HepG2 (cell line): Measurements from ENCODE around the gene ARL4D. TPM values are rescaled to one million over a fixed set of nuclear protein-coding genes. Genes with fewer than 3 reads are reported as not detected.

Source experiments
- ARHGAP35 ChIP-seq: sonication (generic); formaldehyde crosslinking; IDR thresholded peaks from 2 replicates; pipeline ENCODE4 v1.9.0; 2022; ENCODE audit warnings: mild to moderate bottlenecking, inconsistent platforms, moderate library complexity, missing genetic modification reagents, borderline replicate concordance
- KDM2A ChIP-seq: sonication (generic); formaldehyde crosslinking; IDR thresholded peaks from 2 replicates; pipeline ENCODE4 v1.4.0; 2020; ENCODE audit warnings: low read depth, missing genetic modification reagents, borderline replicate concordance
- MAFF ChIP-seq: IDR thresholded peaks from 2 replicates; pipeline ENCODE4 v1.6.1; 2011; ENCODE audit warnings: low read depth, low read length, improper control_type of control experiment
- MIER2 ChIP-seq: IDR thresholded peaks from 2 replicates; pipeline ENCODE4 v1.6.1; 2016; ENCODE audit warnings: missing biosample characterization, missing genetic modification reagents
- NBN ChIP-seq: fragments of 450-650 bp; conservative IDR thresholded peaks from 2 replicates; pipeline ENCODE4 v1.6.1; 2017
- NCOA2 ChIP-seq: sonication (generic); formaldehyde crosslinking; IDR thresholded peaks from 2 replicates; pipeline ENCODE4 v1.8.0; 2022; ENCODE audit warnings: inconsistent platforms
- NFE2L2 ChIP-seq: fragments of 150-350 bp; IDR thresholded peaks from 2 replicates; pipeline ENCODE4 v1.6.1; 2014; ENCODE audit warnings: low read length
- SAFB2 ChIP-seq: sonication (generic); formaldehyde crosslinking; IDR thresholded peaks from 2 replicates; pipeline ENCODE4 v1.5.1; 2020; ENCODE audit warnings: missing genetic modification reagents, low read depth, mild to moderate bottlenecking, borderline replicate concordance
- SMARCE1 ChIP-seq: fragments of 450-650 bp; IDR thresholded peaks from 2 replicates; pipeline ENCODE4 v1.6.1; 2017; ENCODE audit warnings: borderline replicate concordance
- ZBTB3 ChIP-seq: sonication (generic); formaldehyde crosslinking; IDR thresholded peaks from 2 replicates; pipeline ENCODE4 v1.4.0; 2020; ENCODE audit warnings: low read depth, mild to moderate bottlenecking, moderate library complexity, missing genetic modification reagents, borderline replicate concordance
- ZNF260 ChIP-seq: sonication (generic); formaldehyde crosslinking; IDR thresholded peaks from 2 replicates; pipeline ENCODE4 v1.4.0; 2020; ENCODE audit warnings: missing genetic modification reagents, low read depth, mild to moderate bottlenecking, borderline replicate concordance
- ZNF34 ChIP-seq: sonication (generic); formaldehyde crosslinking; IDR thresholded peaks from 2 replicates; pipeline ENCODE4 v1.4.0; 2020; ENCODE audit warnings: mild to moderate bottlenecking, missing genetic modification reagents, borderline replicate concordance
- ZNF367 ChIP-seq: sonication (generic); formaldehyde crosslinking; IDR thresholded peaks from 2 replicates; pipeline ENCODE4 v1.4.0; 2020; ENCODE audit warnings: missing genetic modification reagents, borderline replicate concordance
- ZNF510 ChIP-seq: sonication (generic); formaldehyde crosslinking; IDR thresholded peaks from 2 replicates; pipeline ENCODE4 v1.4.0; 2020; ENCODE audit warnings: low read depth, mild to moderate bottlenecking, missing genetic modification reagents
- ZNF549 ChIP-seq: sonication (generic); formaldehyde crosslinking; IDR thresholded peaks from 2 replicates; pipeline ENCODE4 v1.5.0; 2020; ENCODE audit warnings: missing genetic modification reagents
- ZNF569 ChIP-seq: sonication (generic); formaldehyde crosslinking; IDR thresholded peaks from 2 replicates; pipeline ENCODE4 v1.5.0; 2020; ENCODE audit warnings: mild to moderate bottlenecking, missing genetic modification reagents, moderate library complexity, borderline replicate concordance
- ZNF644 ChIP-seq: IDR thresholded peaks from 2 replicates; pipeline ENCODE4 v1.6.1; 2016; ENCODE audit warnings: low read depth
- ZNF713 ChIP-seq: sonication (generic); formaldehyde crosslinking; IDR thresholded peaks from 2 replicates; pipeline ENCODE4 v1.4.0; 2020; ENCODE audit warnings: mild to moderate bottlenecking, missing genetic modification reagents
- ZNF850 ChIP-seq: sonication (generic); formaldehyde crosslinking; conservative IDR thresholded peaks from 2 replicates; pipeline ENCODE4 v1.9.0; 2021; ENCODE audit warnings: mild to moderate bottlenecking, missing genetic modification reagents
- ZZZ3 ChIP-seq: sonication (generic); formaldehyde crosslinking; IDR thresholded peaks from 2 replicates; pipeline ENCODE4 v1.4.0; 2020; ENCODE audit warnings: missing genetic modification reagents, mild to moderate bottlenecking, borderline replicate concordance
- polyA plus RNA-seq, 8 experiments: library from polyadenylated mRNA; depleted of rRNA in 3 of 8; stranded (reverse) in 7 of 8; unstranded in 1 of 8; fragments of >200 nt; fragmentation: Illumina TruSeq in 4 of 8; extraction: Trizol in 4 of 8; gene quantifications; 2 replicates each; pipeline versions ENCODE4 v1.2.1 to v1.2.3, GENCODE V29; 2011 to 2016; ENCODE audit warnings: low read depth in 4 of 8, missing spikeins in 1 of 8, mixed read lengths in 1 of 8; ENCODE audit not compliant: insufficient read depth in 1 of 8
- total RNA-seq, 5 experiments: library from RNA; depleted of rRNA; stranded (reverse); fragments of >200 nt; fragmentation: Illumina TruSeq; extraction: Trizol; gene quantifications; 2 replicates each; pipeline ENCODE4 v1.2.3, GENCODE V29; 2016; ENCODE audit warnings: low read depth in 1 of 5
- TF ChIP-seq, protein P1 (sequence below): sonication (generic); formaldehyde crosslinking; IDR thresholded peaks from 2 replicates; pipeline ENCODE4 v1.5.0; 2020; ENCODE audit warnings: mild to moderate bottlenecking, missing genetic modification reagents, borderline replicate concordance
- TF ChIP-seq, protein P2 (sequence below): sonication (generic); formaldehyde crosslinking; IDR thresholded peaks from 2 replicates; pipeline ENCODE4 v1.4.0; 2020; ENCODE audit warnings: missing genetic modification reagents
- TF ChIP-seq, protein P3 (sequence below): sonication (generic); formaldehyde crosslinking; IDR thresholded peaks from 2 replicates; pipeline ENCODE4 v1.5.0; 2020; ENCODE audit warnings: mild to moderate bottlenecking, missing genetic modification reagents
- TF ChIP-seq, protein P4 (sequence below): IDR thresholded peaks from 2 replicates; pipeline ENCODE4 v1.6.1; 2016; ENCODE audit warnings: low read depth, control low read depth

The ARL4D gene
- total and polyA plus RNA-seq, 2 of the 13 experiments (the other 11 are each of a cell fraction or from before 2014, with no cell fraction given), result 9.0 to 25.9 TPM

DNA sequence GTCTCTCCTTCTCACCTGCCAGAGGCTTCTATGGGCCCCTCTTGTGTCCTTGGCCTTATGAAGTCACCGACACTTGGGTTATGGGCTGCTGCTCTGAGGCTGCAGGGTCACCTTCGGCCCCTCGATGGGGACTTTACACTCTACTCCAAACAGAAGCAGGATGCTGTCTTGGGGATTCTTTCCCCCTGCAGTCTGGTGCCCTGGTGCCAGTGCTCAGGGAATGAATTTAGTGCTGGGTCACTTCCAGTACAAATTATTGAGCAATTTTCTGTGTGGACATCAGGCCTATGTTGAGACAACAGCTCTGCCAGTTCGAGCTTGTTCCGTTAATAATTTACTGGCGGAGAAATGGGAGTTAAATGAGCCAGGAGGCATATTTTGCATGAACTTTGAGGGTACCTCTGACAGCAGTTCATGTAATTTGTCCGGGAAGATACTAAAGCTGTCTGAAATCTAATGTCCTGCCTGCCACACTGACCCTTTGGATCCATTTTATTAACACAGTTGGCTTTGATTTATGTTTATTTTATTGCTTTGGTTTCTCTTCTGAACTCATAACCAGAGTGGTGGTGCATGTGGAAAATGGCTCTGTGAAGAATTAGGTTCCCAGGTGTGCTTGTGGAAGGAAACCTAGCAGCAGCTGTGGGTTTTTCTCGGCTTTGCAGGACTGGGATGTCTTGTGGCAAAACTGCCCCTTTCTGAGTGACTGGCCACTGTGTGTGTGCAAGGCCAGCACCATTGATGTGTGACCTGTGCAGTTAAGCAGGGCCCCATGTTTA lies 50.9 kb downstream of the ARL4D start (continued):
- TF ChIP-seq ZNF850, result no peak
- peak; percentile 96 for TF ChIP-seq NCOA2 (CRISPR knock-in tag)
- TF ChIP-seq, protein P1, sequence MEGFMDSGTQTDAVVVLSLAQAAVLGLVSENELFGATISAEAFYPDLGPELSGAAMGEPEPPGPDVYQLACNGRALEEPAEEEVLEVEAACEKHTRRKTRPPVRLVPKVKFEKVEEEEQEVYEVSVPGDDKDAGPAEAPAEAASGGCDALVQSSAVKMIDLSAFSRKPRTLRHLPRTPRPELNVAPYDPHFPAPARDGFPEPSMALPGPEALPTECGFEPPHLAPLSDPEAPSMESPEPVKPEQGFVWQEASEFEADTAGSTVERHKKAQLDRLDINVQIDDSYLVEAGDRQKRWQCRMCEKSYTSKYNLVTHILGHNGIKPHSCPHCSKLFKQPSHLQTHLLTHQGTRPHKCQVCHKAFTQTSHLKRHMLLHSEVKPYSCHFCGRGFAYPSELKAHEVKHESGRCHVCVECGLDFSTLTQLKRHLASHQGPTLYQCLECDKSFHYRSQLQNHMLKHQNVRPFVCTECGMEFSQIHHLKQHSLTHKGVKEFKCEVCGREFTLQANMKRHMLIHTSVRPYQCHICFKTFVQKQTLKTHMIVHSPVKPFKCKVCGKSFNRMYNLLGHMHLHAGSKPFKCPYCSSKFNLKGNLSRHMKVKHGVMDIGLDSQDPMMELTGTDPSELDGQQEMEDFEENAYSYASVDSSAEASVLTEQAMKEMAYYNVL (CRISPR knock-in tag), result peak; percentile 89
- TF ChIP-seq SMARCE1, result no peak
- TF ChIP-seq NBN, result no peak
- peak; percentile 80 for TF ChIP-seq NFE2L2
- no peak for TF ChIP-seq SAFB2 (CRISPR knock-in tag)
- no peak for TF ChIP-seq ZZZ3
- TF ChIP-seq, protein P2, sequence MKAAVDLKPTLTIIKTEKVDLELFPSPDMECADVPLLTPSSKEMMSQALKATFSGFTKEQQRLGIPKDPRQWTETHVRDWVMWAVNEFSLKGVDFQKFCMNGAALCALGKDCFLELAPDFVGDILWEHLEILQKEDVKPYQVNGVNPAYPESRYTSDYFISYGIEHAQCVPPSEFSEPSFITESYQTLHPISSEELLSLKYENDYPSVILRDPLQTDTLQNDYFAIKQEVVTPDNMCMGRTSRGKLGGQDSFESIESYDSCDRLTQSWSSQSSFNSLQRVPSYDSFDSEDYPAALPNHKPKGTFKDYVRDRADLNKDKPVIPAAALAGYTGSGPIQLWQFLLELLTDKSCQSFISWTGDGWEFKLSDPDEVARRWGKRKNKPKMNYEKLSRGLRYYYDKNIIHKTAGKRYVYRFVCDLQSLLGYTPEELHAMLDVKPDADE (CRISPR knock-in tag), result no peak
- TF ChIP-seq ZNF260 (CRISPR knock-in tag), result no peak
- no peak for TF ChIP-seq ARHGAP35 (CRISPR knock-in tag)
- TF ChIP-seq ZNF367 (CRISPR knock-in tag), result peak; percentile 62; the same call in 1 of the 2 replicates
- TF ChIP-seq, protein P3, sequence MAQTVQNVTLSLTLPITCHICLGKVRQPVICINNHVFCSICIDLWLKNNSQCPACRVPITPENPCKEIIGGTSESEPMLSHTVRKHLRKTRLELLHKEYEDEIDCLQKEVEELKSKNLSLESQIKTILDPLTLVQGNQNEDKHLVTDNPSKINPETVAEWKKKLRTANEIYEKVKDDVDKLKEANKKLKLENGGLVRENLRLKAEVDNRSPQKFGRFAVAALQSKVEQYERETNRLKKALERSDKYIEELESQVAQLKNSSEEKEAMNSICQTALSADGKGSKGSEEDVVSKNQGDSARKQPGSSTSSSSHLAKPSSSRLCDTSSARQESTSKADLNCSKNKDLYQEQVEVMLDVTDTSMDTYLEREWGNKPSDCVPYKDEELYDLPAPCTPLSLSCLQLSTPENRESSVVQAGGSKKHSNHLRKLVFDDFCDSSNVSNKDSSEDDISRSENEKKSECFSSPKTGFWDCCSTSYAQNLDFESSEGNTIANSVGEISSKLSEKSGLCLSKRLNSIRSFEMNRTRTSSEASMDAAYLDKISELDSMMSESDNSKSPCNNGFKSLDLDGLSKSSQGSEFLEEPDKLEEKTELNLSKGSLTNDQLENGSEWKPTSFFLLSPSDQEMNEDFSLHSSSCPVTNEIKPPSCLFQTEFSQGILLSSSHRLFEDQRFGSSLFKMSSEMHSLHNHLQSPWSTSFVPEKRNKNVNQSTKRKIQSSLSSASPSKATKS, result 0 out of 2 replicates have a peak, but pooled peaks have one; percentile 19
- TF ChIP-seq MIER2, result peak; percentile 20; the same call in 1 of the 2 replicates
- peak; percentile 39; the same call in 1 of the 2 replicates for TF ChIP-seq MAFF
- no peak for TF ChIP-seq ZNF713
- no peak; the same call in 1 of the 2 replicates for TF ChIP-seq ZNF644
- TF ChIP-seq ZBTB3 (CRISPR knock-in tag), result no peak; the same call in 1 of the 2 replicates
- no peak for TF ChIP-seq ZNF510 (CRISPR knock-in tag)
- no peak for TF ChIP-seq ZNF549 (CRISPR knock-in tag)
- TF ChIP-seq KDM2A (CRISPR knock-in tag), result peak; percentile 53; the same call in 1 of the 2 replicates
- TF ChIP-seq, protein P4, sequence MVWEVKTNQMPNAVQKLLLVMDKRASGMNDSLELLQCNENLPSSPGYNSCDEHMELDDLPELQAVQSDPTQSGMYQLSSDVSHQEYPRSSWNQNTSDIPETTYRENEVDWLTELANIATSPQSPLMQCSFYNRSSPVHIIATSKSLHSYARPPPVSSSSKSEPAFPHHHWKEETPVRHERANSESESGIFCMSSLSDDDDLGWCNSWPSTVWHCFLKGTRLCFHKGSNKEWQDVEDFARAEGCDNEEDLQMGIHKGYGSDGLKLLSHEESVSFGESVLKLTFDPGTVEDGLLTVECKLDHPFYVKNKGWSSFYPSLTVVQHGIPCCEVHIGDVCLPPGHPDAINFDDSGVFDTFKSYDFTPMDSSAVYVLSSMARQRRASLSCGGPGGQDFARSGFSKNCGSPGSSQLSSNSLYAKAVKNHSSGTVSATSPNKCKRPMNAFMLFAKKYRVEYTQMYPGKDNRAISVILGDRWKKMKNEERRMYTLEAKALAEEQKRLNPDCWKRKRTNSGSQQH (CRISPR knock-in tag), result no peak
- TF ChIP-seq ZNF34 (CRISPR knock-in tag), result peak; percentile 87; the same call in 1 of the 2 replicates
- TF ChIP-seq ZNF569 (CRISPR knock-in tag), result no peak
